Testis (tissue), 2 donors: Measurements from ENCODE around the gene RGL3.

Source experiments
- POLR2A ChIP-seq: fragments of 450-650 bp; IDR thresholded peaks from one replicate; pipeline ENCODE4 v1.6.1; 2017; ENCODE audit warnings: antibody characterized with exemption, mild to moderate bottlenecking, moderate library complexity
- TF ChIP-seq, protein P1 (sequence below), 3 experiments: fragments of 450-650 bp in 2 of 3; fragments of 200-600 bp in 1 of 3; sonication (generic) in 1 of 3; IDR thresholded peaks; one replicate each; pipeline ENCODE4 v1.5.1; 2016 to 2019; ENCODE audit warnings: antibody characterized with exemption in 3 of 3, mild to moderate bottlenecking in 2 of 3, moderate library complexity in 1 of 3

- TF ChIP-seq, protein P1, sequence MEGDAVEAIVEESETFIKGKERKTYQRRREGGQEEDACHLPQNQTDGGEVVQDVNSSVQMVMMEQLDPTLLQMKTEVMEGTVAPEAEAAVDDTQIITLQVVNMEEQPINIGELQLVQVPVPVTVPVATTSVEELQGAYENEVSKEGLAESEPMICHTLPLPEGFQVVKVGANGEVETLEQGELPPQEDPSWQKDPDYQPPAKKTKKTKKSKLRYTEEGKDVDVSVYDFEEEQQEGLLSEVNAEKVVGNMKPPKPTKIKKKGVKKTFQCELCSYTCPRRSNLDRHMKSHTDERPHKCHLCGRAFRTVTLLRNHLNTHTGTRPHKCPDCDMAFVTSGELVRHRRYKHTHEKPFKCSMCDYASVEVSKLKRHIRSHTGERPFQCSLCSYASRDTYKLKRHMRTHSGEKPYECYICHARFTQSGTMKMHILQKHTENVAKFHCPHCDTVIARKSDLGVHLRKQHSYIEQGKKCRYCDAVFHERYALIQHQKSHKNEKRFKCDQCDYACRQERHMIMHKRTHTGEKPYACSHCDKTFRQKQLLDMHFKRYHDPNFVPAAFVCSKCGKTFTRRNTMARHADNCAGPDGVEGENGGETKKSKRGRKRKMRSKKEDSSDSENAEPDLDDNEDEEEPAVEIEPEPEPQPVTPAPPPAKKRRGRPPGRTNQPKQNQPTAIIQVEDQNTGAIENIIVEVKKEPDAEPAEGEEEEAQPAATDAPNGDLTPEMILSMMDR (IDR thresholded peaks at IDR 0.05): no peak
- no peak for TF ChIP-seq POLR2A
These were observed 45.5 kb upstream of the RGL3 start for GRCh38 chr19:11464333-11465265.
